Lower leg skin (tissue), 4 donors: ENCODE results near the gene C1orf232. TPM values are rescaled to one million over a fixed set of nuclear protein-coding genes. Genes with fewer than 3 reads are reported as not detected.

Experiments used
- DNase-seq, 2 donors: peaks; one replicate each; pipeline ENCODE4 v3.0.0-alpha.2; 2019; ENCODE audit warnings: low spot score in 2 of 2
- H3K4me3 ChIP-seq: fragments of 200-600 bp; sonication (generic); 2 replicates; pipeline ENCODE4 v1.5.1; 2017; ENCODE audit warnings: mild to moderate bottlenecking, low read depth; ENCODE audit not compliant: poor library complexity, severe bottlenecking
- CTCF ChIP-seq, 3 donors: fragments of 450-650 bp; IDR thresholded peaks; one replicate each; pipeline ENCODE4 v1.5.1; 2016; ENCODE audit warnings: antibody characterized with exemption in 3 of 3, mild to moderate bottlenecking in 3 of 3, moderate library complexity in 2 of 3
- POLR2A ChIP-seq, 2 donors: fragments of 450-650 bp; IDR thresholded peaks; one replicate each; pipeline ENCODE4 v1.6.1; 2016 to 2017; ENCODE audit warnings: antibody characterized with exemption in 2 of 2, mild to moderate bottlenecking in 1 of 2, moderate library complexity in 1 of 2
- WGBS, 2 donors: methylation state at CpG; one replicate each; pipeline ENCODE4 v1.1.5; 2018; 5-methylcytosine and 5-hydroxymethylcytosine counted together
- intact Hi-C: fragments of 100-400 bp; cut with DNase I; formaldehyde crosslinking; loops from one replicate; pipeline ENCODE4 v1.15.0; 2023; ENCODE audit warnings: low total_unique reads
- total RNA-seq, 4 donors: library from RNA; depleted of rRNA; stranded (reverse); fragments of >200 nt; gene quantifications; one replicate each; pipeline ENCODE4 v1.1.0, GENCODE V29; 2016

The C1orf232 gene
- total RNA-seq, 4 donors from 2014 or later: not detected

- no peak for TF ChIP-seq CTCF (IDR thresholded peaks at IDR 0.05)
- intact Hi-C loops: no loop called here
- H3K4me3 ChIP-seq: no peak overlapping the region
- 76 to 83% methylated on average over 4 of the region's 4 CpGs for WGBS, 2 donors
- DNase-seq: no peak
Observed at GRCh38 chr1:26124418-26125331, 44.1 kb downstream of the C1orf232 start.

- intact Hi-C loops: no loop called here
- 64 to 72% methylated on average over 7 of the region's 7 CpGs for WGBS, 2 donors
- no peak overlapping the region for H3K4me3 ChIP-seq
- DNase-seq: no peak
- TF ChIP-seq CTCF (IDR thresholded peaks at IDR 0.05) (no peak), POLR2A (IDR thresholded peaks at IDR 0.05) (no peak)
Observed at GRCh38 chr1:26122988-26123973, 45.5 kb downstream of the C1orf232 start.

- no peak overlapping the region for H3K4me3 ChIP-seq
- intact Hi-C loops: no loop called here
- no peak for DNase-seq
- WGBS, 2 donors: 54 to 59% methylated on average over 8 of the region's 8 CpGs
- no peak for TF ChIP-seq POLR2A (IDR thresholded peaks at IDR 0.05)
- no peak for TF ChIP-seq CTCF (IDR thresholded peaks at IDR 0.05)
Observed at GRCh38 chr1:26121854-26122773, 46.6 kb downstream of the C1orf232 start.

GRCh38 chr1:26119892-26120608, 48.7 kb downstream of the C1orf232 start:
- TF ChIP-seq POLR2A (IDR thresholded peaks at IDR 0.05) (no peak), CTCF (IDR thresholded peaks at IDR 0.05) (no peak)
- H3K4me3 ChIP-seq: no peak overlapping the region
- intact Hi-C loops: no loop called here
- WGBS, 2 donors: 69 to 71% methylated on average over 9 of the region's 9 CpGs
- no peak for DNase-seq
